H9 (cell line): ENCODE results near the gene KCNK1. TPM values are rescaled to one million over a fixed set of nuclear protein-coding genes. Genes with fewer than 3 reads are reported as not detected.
"Not testable (repeated sequence)": the region's sequence is repeated elsewhere in the genome, so short reads cannot be mapped to it uniquely, and the experiment has no call there.

Experiments used
- DNase-seq: peaks from one replicate; pipeline ENCODE4 v3.0.0-alpha.2; 2017
- H2AFZ ChIP-seq: one replicate; pipeline ENCODE4 v1.6.1; 2013; ENCODE audit warnings: mild to moderate bottlenecking, low read length, control low read depth, moderate library complexity
- H2AK5ac ChIP-seq: 2 replicates; pipeline ENCODE4 v1.6.1; 2013; ENCODE audit warnings: low read length, control low read depth, mixed read lengths; ENCODE audit not compliant: insufficient read length
- H2BK120ac ChIP-seq: one replicate; pipeline ENCODE4 v1.6.1; 2013; ENCODE audit warnings: low read depth, mild to moderate bottlenecking, low read length, control low read depth, inconsistent platforms; ENCODE audit not compliant: poor library complexity, severe bottlenecking
- H2BK12ac ChIP-seq: 2 replicates; pipeline ENCODE4 v1.6.1; 2013; ENCODE audit warnings: low read length, control low read depth, mixed read lengths, low read depth; ENCODE audit not compliant: insufficient read length
- H2BK15ac ChIP-seq: 2 replicates; pipeline ENCODE4 v1.6.1; 2013; ENCODE audit warnings: low read depth, low read length, control low read depth
- H2BK20ac ChIP-seq: one replicate; pipeline ENCODE4 v1.6.1; 2013; ENCODE audit warnings: low read depth, mild to moderate bottlenecking, low read length, control low read depth, inconsistent platforms; ENCODE audit not compliant: poor library complexity, severe bottlenecking
- H2BK5ac ChIP-seq: 2 replicates; pipeline ENCODE4 v1.6.1; 2013; ENCODE audit warnings: low read length, control low read depth, mixed read lengths; ENCODE audit not compliant: insufficient read length
- H3K14ac ChIP-seq: 2 replicates; pipeline ENCODE4 v1.6.1; 2013; ENCODE audit warnings: low read length, control low read depth; ENCODE audit not compliant: insufficient read depth
- H3K18ac ChIP-seq: 2 replicates; pipeline ENCODE4 v1.6.1; 2013; ENCODE audit warnings: low read depth, mild to moderate bottlenecking, mixed read lengths, low read length, control low read depth; ENCODE audit not compliant: insufficient read length
- H3K23ac ChIP-seq: 2 replicates; pipeline ENCODE4 v1.6.1; 2013; ENCODE audit warnings: low read length, control low read depth, mixed read lengths, low read depth; ENCODE audit not compliant: insufficient read length
- H3K23me2 ChIP-seq: 2 replicates; pipeline ENCODE4 v1.6.1; 2013; ENCODE audit warnings: low read depth, mild to moderate bottlenecking, mixed read lengths, low read length, control low read depth; ENCODE audit not compliant: insufficient read length, poor library complexity, severe bottlenecking
- H3K27ac ChIP-seq: 2 replicates; pipeline ENCODE4 v1.5.1; 2013; ENCODE audit warnings: low read length, control low read depth, mixed read lengths, low read depth; ENCODE audit not compliant: insufficient read length
- H3K27me3 ChIP-seq: 2 replicates; pipeline ENCODE4 v1.6.1; 2013; ENCODE audit warnings: low read length, control low read depth, inconsistent platforms; ENCODE audit not compliant: insufficient read depth
- H3K4ac ChIP-seq: 2 replicates; pipeline ENCODE4 v1.6.1; 2013; ENCODE audit warnings: low read depth, mild to moderate bottlenecking, control low read depth, inconsistent platforms, low read length, moderate library complexity
- H3K4me1 ChIP-seq: 2 replicates; pipeline ENCODE4 v1.6.1; 2013; ENCODE audit warnings: low read length, control low read depth, inconsistent platforms; ENCODE audit not compliant: insufficient read depth
- H3K4me2 ChIP-seq: 2 replicates; pipeline ENCODE4 v1.6.1; 2013; ENCODE audit warnings: low read length, control low read depth, mixed read lengths; ENCODE audit not compliant: insufficient read length, insufficient read depth
- H3K56ac ChIP-seq: 2 replicates; pipeline ENCODE4 v1.6.1; 2013; ENCODE audit warnings: low read depth, mild to moderate bottlenecking, mixed read lengths, low read length, control low read depth; ENCODE audit not compliant: insufficient read length
- H3K79me1 ChIP-seq: 2 replicates; pipeline ENCODE4 v1.6.1; 2013; ENCODE audit warnings: low read depth, mild to moderate bottlenecking, moderate library complexity, low read length, control low read depth, inconsistent platforms; ENCODE audit not compliant: insufficient read depth, poor library complexity, severe bottlenecking
- H3K79me2 ChIP-seq: 2 replicates; pipeline ENCODE4 v1.6.1; 2013; ENCODE audit warnings: low read length, control low read depth, inconsistent platforms; ENCODE audit not compliant: insufficient read depth
- H3K9ac ChIP-seq: 2 replicates; pipeline ENCODE4 v1.6.1; 2013; ENCODE audit warnings: low read length, control low read depth, mixed read lengths; ENCODE audit not compliant: insufficient read length; ENCODE audit errors: extremely low read depth
- H3K9me3 ChIP-seq: one replicate; pipeline ENCODE4 v1.6.1; 2013; ENCODE audit warnings: low read depth, low read length, inconsistent platforms; ENCODE audit not compliant: control insufficient read depth
- H3T11ph ChIP-seq: one replicate; pipeline ENCODE4 v1.6.1; 2013; ENCODE audit warnings: mild to moderate bottlenecking, low read length, control low read depth, inconsistent platforms
- H4K20me1 ChIP-seq: one replicate; pipeline ENCODE4 v1.6.1; 2013; ENCODE audit not compliant: control insufficient read depth, insufficient read length, insufficient read depth
- H4K5ac ChIP-seq: 2 replicates; pipeline ENCODE4 v1.6.1; 2013; ENCODE audit warnings: low read depth, mild to moderate bottlenecking, mixed read lengths, low read length, control low read depth; ENCODE audit not compliant: insufficient read length
- H4K8ac ChIP-seq: replicated peaks from 2 replicates; pipeline ENCODE4 v1.6.1; 2013; ENCODE audit warnings: low read length, control low read depth, mixed read lengths, low read depth; ENCODE audit not compliant: insufficient read length
- H4K91ac ChIP-seq: 2 replicates; pipeline ENCODE4 v1.6.1; 2013; ENCODE audit warnings: low read depth, mild to moderate bottlenecking, moderate library complexity, mixed read lengths, low read length, control low read depth; ENCODE audit not compliant: insufficient read length
- H3K27ac Mint-ChIP-seq, 3 experiments: 2 replicates in 2 of 3; 3 replicates in 1 of 3; pipeline ENCODE4 v1.8.0; 2020 to 2021; ENCODE audit warnings: mixed read lengths in 3 of 3, mild to moderate bottlenecking in 1 of 3, moderate library complexity in 1 of 3
- H3K27me3 Mint-ChIP-seq: 2 replicates; pipeline ENCODE4 v1.8.0; 2021; ENCODE audit warnings: low read depth, mild to moderate bottlenecking, moderate library complexity, mixed read lengths
- H3K36me3 Mint-ChIP-seq, 3 experiments: 2 replicates in 2 of 3; 3 replicates in 1 of 3; pipeline ENCODE4 v1.8.0; 2020 to 2021; ENCODE audit warnings: low read depth in 3 of 3, mixed read lengths in 3 of 3; ENCODE audit not compliant: insufficient read depth in 1 of 3
- H3K4me1 Mint-ChIP-seq, 2 experiments: 2 replicates each; pipeline ENCODE4 v1.8.0; 2020; ENCODE audit warnings: mixed read lengths in 2 of 2
- H3K4me3 Mint-ChIP-seq, 2 experiments: 2 replicates in 1 of 2; 3 replicates in 1 of 2; pipeline ENCODE4 v1.8.0; 2020 to 2021; ENCODE audit warnings: mild to moderate bottlenecking in 2 of 2, mixed read lengths in 2 of 2, moderate library complexity in 1 of 2
- H3K9me3 Mint-ChIP-seq, 2 experiments: 2 replicates in 1 of 2; 3 replicates in 1 of 2; pipeline ENCODE4 v1.8.0; 2020; ENCODE audit warnings: mild to moderate bottlenecking in 2 of 2, mixed read lengths in 2 of 2, moderate library complexity in 1 of 2
- CTCF ChIP-seq: fragments of 200-600 bp; sonication (generic); conservative IDR thresholded peaks from 3 replicates; pipeline ENCODE4 v1.8.0; 2021; ENCODE audit warnings: antibody characterized with exemption, mild to moderate bottlenecking
- WGBS: extraction: QIAGEN DNeasy Blood & Tissue Kit; methylation state at CpG from one replicate; pipeline ENCODE4 v1.1.7; 2013; ENCODE audit warnings: missing lambda C conversion rate, low lambda C conversion rate, mixed read lengths; ENCODE audit not compliant: insufficient read length; ENCODE audit errors: extremely low coverage; 5-methylcytosine and 5-hydroxymethylcytosine counted together
- total RNA-seq: library from RNA; stranded (reverse); gene quantifications from 2 replicates; pipeline ENCODE4 v1.2.1, GENCODE V29; 2021

The KCNK1 gene
- total RNA-seq, 1 experiment from 2014 or later = 9.9 TPM

DNA sequence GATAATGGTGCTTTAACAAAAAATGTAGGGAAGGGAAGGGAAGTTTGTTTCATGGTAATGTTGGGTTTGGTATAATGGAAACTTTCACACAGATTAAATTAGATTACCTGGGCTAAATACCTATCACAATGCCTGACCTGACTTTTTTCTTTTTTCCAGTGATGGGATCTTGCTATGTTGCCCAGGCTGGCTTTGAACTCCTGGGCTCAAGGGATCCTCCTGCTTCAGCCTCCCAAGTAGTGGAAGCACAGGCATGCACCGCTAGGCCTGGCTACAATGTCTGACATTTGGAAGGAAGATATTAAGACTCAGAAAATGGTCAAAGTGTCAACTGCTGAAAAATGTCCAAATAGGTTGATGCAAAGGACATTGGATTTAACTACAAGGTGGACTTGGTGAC is 67.4 kb downstream of the KCNK1 start:
- no peaks in the 10 kb centered on the region for H3K9me3 ChIP-seq
- H3K79me2 ChIP-seq = no peaks in the 10 kb centered on the region
- no peak overlapping the region for H3K9ac ChIP-seq
- no peak overlapping the region for H3K27ac ChIP-seq
- H3K4me2 ChIP-seq = no peak overlapping the region
- no peak overlapping the region for H2AFZ ChIP-seq
- H4K20me1 ChIP-seq = no peaks in the 10 kb centered on the region
- no peaks in the 10 kb centered on the region; the same call in 1 of the 2 replicates for H3K4me1 ChIP-seq
- no peaks in the 10 kb centered on the region for H3K27me3 ChIP-seq
- no peak overlapping the region for H3K27ac Mint-ChIP-seq
- no peak overlapping the region for H2BK15ac ChIP-seq
- DNase-seq = no peak
- no peak overlapping the region for H3K56ac ChIP-seq
- H3K79me1 ChIP-seq = no peaks in the 10 kb centered on the region
- H3K27me3 Mint-ChIP-seq = no peaks in the 10 kb centered on the region; the same call in none of the 2 replicates
- H2BK5ac ChIP-seq = no peak overlapping the region
- no peak overlapping the region for H2BK12ac ChIP-seq
- WGBS = no CpG with 5 or more reads among the region's 1 CpG
- no peak overlapping the region for H3K4me3 Mint-ChIP-seq
- H3T11ph ChIP-seq = no peak overlapping the region
- TF ChIP-seq CTCF = no peak
- no peak overlapping the region for H4K5ac ChIP-seq
- no peak overlapping the region for H4K8ac ChIP-seq
- peaks cover 36 to 46% of the 10 kb centered on the region in 2 experiments for H3K4me1 Mint-ChIP-seq
- H2BK20ac ChIP-seq = no peak overlapping the region
- peaks cover 0 to 8% (median 5%) of the 10 kb centered on the region in 3 experiments; a peak in 5 of 7 replicates for H3K36me3 Mint-ChIP-seq
- H3K14ac ChIP-seq = no peak overlapping the region
- no peak overlapping the region for H2BK120ac ChIP-seq
- H3K4ac ChIP-seq = no peak overlapping the region
- no peak overlapping the region for H4K91ac ChIP-seq
- no peaks in the 10 kb centered on the region for H3K23me2 ChIP-seq
- no peak overlapping the region for H2AK5ac ChIP-seq
- H3K18ac ChIP-seq = no peak overlapping the region
- H3K23ac ChIP-seq = no peak overlapping the region
- H3K9me3 Mint-ChIP-seq = peaks cover 0 to 4% of the 10 kb centered on the region in 2 experiments; a peak in 3 of 5 replicates

DNA sequence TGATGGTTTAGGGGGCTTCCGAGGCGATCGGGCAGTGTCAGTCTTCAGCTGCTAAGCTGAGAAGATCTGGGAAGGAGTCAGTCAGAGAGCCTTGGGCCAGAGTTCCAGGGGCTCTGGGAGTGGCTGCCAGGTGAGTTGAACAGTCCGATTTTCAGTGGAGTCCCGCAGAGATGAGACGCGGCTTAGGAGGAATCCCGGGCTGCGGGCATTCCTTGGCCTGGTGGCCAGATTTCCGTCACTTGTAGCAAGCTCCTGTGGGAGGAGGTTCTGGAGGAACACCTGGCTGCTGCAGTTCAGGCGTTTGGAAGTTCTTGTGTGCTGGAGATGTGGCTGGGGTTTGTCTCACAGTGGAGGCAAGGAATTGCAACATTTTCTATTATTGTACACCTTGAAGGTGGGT is 72.7 kb downstream of the KCNK1 start:
- H2BK12ac ChIP-seq, H2BK5ac ChIP-seq, H3K27me3 ChIP-seq, H4K20me1 ChIP-seq, H3K23me2 ChIP-seq, H3K79me1 ChIP-seq, H3K18ac ChIP-seq, H3K56ac ChIP-seq, H3K27me3 Mint-ChIP-seq, H3K27ac Mint-ChIP-seq, H3K4me1 ChIP-seq, H3K23ac ChIP-seq, H3K36me3 Mint-ChIP-seq, H3K9me3 ChIP-seq, H4K8ac ChIP-seq, H3K9me3 Mint-ChIP-seq, H3K4me2 ChIP-seq, H2BK15ac ChIP-seq, H2AK5ac ChIP-seq, H3K9ac ChIP-seq, H4K5ac ChIP-seq, H3K4ac ChIP-seq, H4K91ac ChIP-seq, H2BK20ac ChIP-seq, H3K4me3 Mint-ChIP-seq, H3K79me2 ChIP-seq, H3K14ac ChIP-seq, H2AFZ ChIP-seq, DNase-seq, H2BK120ac ChIP-seq, H3K27ac ChIP-seq, H3T11ph ChIP-seq: not testable (repeated sequence)
- peaks cover 58% of the 10 kb centered on the region in 2 experiments for H3K4me1 Mint-ChIP-seq
- WGBS = no CpG with 5 or more reads among the region's 11 CpGs
